Measurements from ENCODE around the gene SLC6A4. TPM values are rescaled to one million over a fixed set of nuclear protein-coding genes. Genes with fewer than 3 reads are reported as not detected.

Gene SLC6A4
- total and polyA plus RNA-seq, 10 donors = under 0.01 to 0.34 (median 0.15) TPM; not detected in 3

DNA sequence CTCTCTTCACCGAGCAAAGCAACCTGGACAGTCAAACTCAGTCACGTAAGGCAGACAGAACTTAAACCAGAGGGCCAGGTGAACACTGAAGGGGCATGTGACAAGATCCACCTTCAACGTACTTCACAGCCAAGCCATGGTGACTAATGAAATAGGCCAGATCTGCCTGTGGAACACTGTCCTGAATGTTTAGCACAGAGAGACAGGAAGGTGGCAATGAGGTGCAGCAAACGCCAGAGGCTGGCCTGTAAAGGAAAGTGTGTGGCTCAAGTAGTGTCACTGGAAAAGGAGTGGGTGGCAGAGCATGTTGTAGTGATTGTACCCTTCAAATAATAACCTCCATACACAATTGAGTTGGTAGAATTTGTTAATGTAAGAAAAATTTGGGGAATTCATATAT lies 38.1 kb downstream of the SLC6A4 start:
- 83 to 94% (median 87%) methylated on average over 4 of the region's 4 CpGs for WGBS, 5 donors
- H3K27me3 ChIP-seq (replicated peaks in 1 of 7) = peaks cover 0 to 9% (median 0%) of the 10 kb centered on the region in 7 donors
- no peaks in the 10 kb centered on the region for H3K36me3 ChIP-seq
- no peak overlapping the region for H3K4me3 ChIP-seq
- TF ChIP-seq CTCF (IDR thresholded peaks at IDR 0.05 in 8 of 11, conservative IDR thresholded peaks at IDR 0.05 in 3 of 11) (no peak), POLR2AphosphoS5 (IDR thresholded peaks at IDR 0.05) (peak in 1 of 3 donors; percentile 19)
- no peak overlapping the region for H3K27ac ChIP-seq
- DNase-seq = no peak
- intact Hi-C loops (cut with DNase I; ENCODE audit: low total_unique reads) = no loop called here
- no peaks in the 10 kb centered on the region for H3K9me3 ChIP-seq
- H3K4me1 ChIP-seq = no peaks in the 10 kb centered on the region

DNA sequence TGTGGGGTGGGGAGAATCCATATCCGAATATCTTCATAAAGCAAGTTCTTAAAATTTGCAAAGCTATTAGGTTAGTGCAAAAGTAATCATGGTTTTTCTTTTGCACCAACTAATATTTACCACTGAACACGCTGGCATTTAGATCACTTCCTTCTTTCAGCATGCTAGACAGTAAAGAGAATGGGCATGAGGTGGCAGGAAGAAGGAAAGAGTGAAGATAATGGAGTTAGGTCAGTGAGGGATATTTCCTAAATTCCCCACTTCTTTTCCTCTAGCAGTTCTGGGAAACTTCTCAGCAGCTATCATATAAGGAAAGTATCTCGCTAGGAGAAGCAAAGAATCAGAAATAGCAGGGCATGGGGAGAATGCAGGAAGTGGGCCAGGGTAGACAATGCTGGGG lies 39.0 kb downstream of the SLC6A4 start:
- Histone ChIP-seq H3K27me3 (replicated peaks in 1 of 7) (peaks cover 0 to 7% (median 0%) of the 10 kb centered on the region in 7 donors), H3K27ac (no peak overlapping the region), H3K9me3 (no peaks in the 10 kb centered on the region), H3K36me3 (no peaks in the 10 kb centered on the region), H3K4me1 (no peaks in the 10 kb centered on the region), H3K4me3 (no peak overlapping the region)
- intact Hi-C loops (cut with DNase I; ENCODE audit: low total_unique reads) = no loop called here
- TF ChIP-seq POLR2A (IDR thresholded peaks at IDR 0.05) = no peak
- TF ChIP-seq POLR2AphosphoS5 (IDR thresholded peaks at IDR 0.05) = no peak
- TF ChIP-seq CTCF (IDR thresholded peaks at IDR 0.05 in 8 of 11, conservative IDR thresholded peaks at IDR 0.05 in 3 of 11) = no peak
- 59 to 79% (median 72%) methylated on average over 3 of the region's 3 CpGs for WGBS, 5 donors
- no peak for DNase-seq

GRCh38 chr17:30191072-30191471 lies 44.4 kb downstream of the SLC6A4 start:
- Histone ChIP-seq H3K27me3 (replicated peaks in 1 of 7) (no peaks in the 10 kb centered on the region), H3K9me3 (no peaks in the 10 kb centered on the region), H3K36me3 (peaks cover 0 to 16% (median 2%) of the 10 kb centered on the region in 6 donors), H3K4me1 (no peaks in the 10 kb centered on the region), H3K4me3 (no peak overlapping the region), H3K27ac (no peak overlapping the region)
- DNase-seq = no peak
- TF ChIP-seq POLR2AphosphoS5 (IDR thresholded peaks at IDR 0.05) (no peak), CTCF (IDR thresholded peaks at IDR 0.05 in 8 of 11, conservative IDR thresholded peaks at IDR 0.05 in 3 of 11) (no peak), POLR2A (IDR thresholded peaks at IDR 0.05) (no peak)
- 74 to 84% (median 82%) methylated on average over 2 of the region's 2 CpGs for WGBS, 5 donors
- intact Hi-C loops (cut with DNase I; ENCODE audit: low total_unique reads) = no loop called here

DNA sequence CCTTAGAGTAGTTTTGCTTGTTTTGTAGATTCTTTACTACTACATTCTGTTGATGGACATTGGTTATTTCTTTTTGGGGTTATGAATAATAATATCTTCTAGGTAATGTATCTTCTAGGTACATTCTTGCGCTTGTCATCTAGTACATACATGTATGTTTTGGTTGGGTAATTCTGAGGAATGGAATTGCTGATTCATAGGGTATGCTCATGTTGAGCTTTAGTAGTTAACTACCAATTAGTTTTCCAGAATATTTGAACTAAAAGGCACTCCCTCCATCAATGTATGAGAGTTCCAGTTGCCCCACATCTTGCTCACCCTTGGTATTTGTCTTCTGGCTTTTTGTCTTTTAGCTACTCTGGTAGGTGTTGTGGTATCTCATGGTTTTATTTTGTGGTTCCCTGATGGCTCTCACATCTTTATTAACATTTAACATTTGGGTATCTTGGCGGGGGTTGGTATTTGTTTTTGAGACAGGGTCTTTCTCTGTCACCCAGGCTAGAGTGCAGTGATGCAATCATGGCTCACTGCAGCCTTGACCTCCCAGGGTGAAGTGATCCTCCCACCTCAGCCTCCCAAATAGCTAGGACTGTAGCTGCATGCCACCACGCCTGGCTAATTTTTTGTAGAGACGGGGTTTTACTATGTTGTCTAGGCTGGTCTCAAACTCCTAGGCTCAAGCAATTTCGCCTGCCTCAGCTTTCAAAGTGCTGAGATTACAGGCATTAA lies 47.1 kb downstream of the SLC6A4 start:
- TF ChIP-seq CTCF (IDR thresholded peaks at IDR 0.05 in 8 of 11, conservative IDR thresholded peaks at IDR 0.05 in 3 of 11) = no peak
- no peak for TF ChIP-seq POLR2A (IDR thresholded peaks at IDR 0.05)
- no peak for TF ChIP-seq POLR2AphosphoS5 (IDR thresholded peaks at IDR 0.05)
- no peak for DNase-seq
- Histone ChIP-seq H3K27me3 (replicated peaks in 1 of 7) (no peaks in the 10 kb centered on the region), H3K4me1 (no peaks in the 10 kb centered on the region), H3K4me3 (no peak overlapping the region), H3K36me3 (peaks cover 0 to 43% (median 28%) of the 10 kb centered on the region in 6 donors), H3K9me3 (no peaks in the 10 kb centered on the region), H3K27ac (no peak overlapping the region)
- WGBS, 5 donors = 95 to 98% (median 97%) methylated on average over 5 of the region's 5 CpGs
- intact Hi-C loops (cut with DNase I; ENCODE audit: low total_unique reads) = no loop called here

Data from spleen (tissue), 11 donors.